HepG2 (cell line): ENCODE results near the gene SEC62. TPM values are rescaled to one million over a fixed set of nuclear protein-coding genes. Genes with fewer than 3 reads are reported as not detected.

Experiments used
- CC2D1A ChIP-seq: sonication (generic); formaldehyde crosslinking; IDR thresholded peaks from 2 replicates; pipeline ENCODE4 v1.8.1; 2023; ENCODE audit warnings: mild to moderate bottlenecking, missing genetic modification reagents
- HDAC6 ChIP-seq: fragments of 200-600 bp; sonication (generic); IDR thresholded peaks from 2 replicates; pipeline ENCODE4 v1.7.0; 2017; ENCODE audit warnings: mild to moderate bottlenecking, antibody characterized with exemption, low read length, low read depth
- HNRNPL ChIP-seq: fragments of 200-400 bp; formaldehyde crosslinking; IDR thresholded peaks from 2 replicates; pipeline ENCODE4 v1.6.1; 2017; ENCODE audit warnings: mild to moderate bottlenecking, low read depth, low read length
- HOMEZ ChIP-seq: IDR thresholded peaks from 2 replicates; pipeline ENCODE4 v1.6.1; 2016; ENCODE audit warnings: low read depth
- KLF16 ChIP-seq, 2 experiments: sonication (generic) in 1 of 2; formaldehyde crosslinking in 1 of 2; IDR thresholded peaks; 2 replicates each; pipeline versions ENCODE4 v1.6.1 to v1.8.0; 2016 to 2023; ENCODE audit warnings: missing genetic modification reagents in 2 of 2, missing compliant biosample characterization in 1 of 2
- MAZ ChIP-seq, 2 experiments: sonication (generic) in 1 of 2; formaldehyde crosslinking in 1 of 2; IDR thresholded peaks; 2 replicates each; pipeline versions ENCODE4 v1.5.0 to v1.6.1; 2012 to 2020; ENCODE audit warnings: low read depth in 2 of 2, mild to moderate bottlenecking in 2 of 2, borderline replicate concordance in 1 of 2, improper control_type of control experiment in 1 of 2, low read length in 1 of 2, missing genetic modification reagents in 1 of 2, moderate library complexity in 1 of 2
- MYNN ChIP-seq: sonication (generic); formaldehyde crosslinking; IDR thresholded peaks from 2 replicates; pipeline ENCODE4 v1.4.0; 2020; ENCODE audit warnings: mild to moderate bottlenecking, low read depth, missing genetic modification reagents
- NFE2L2 ChIP-seq: fragments of 150-350 bp; IDR thresholded peaks from 2 replicates; pipeline ENCODE4 v1.6.1; 2014; ENCODE audit warnings: low read length
- NFYB ChIP-seq: sonication (generic); formaldehyde crosslinking; IDR thresholded peaks from 2 replicates; pipeline ENCODE4 v1.4.0; 2020; ENCODE audit warnings: missing genetic modification reagents
- POLR2AphosphoS5 ChIP-seq: IDR thresholded peaks from 2 replicates; pipeline ENCODE4 v1.6.1; 2012; ENCODE audit warnings: low read depth, low read length
- RNF2 ChIP-seq: fragments of 450-650 bp; conservative IDR thresholded peaks from 2 replicates; pipeline ENCODE4 v1.6.1; 2016; ENCODE audit warnings: low read depth
- TAF15 ChIP-seq: fragments of 200-400 bp; formaldehyde crosslinking; IDR thresholded peaks from one replicate; pipeline ENCODE4 v1.6.1; 2018; ENCODE audit warnings: mild to moderate bottlenecking, low read depth, low read length; ENCODE audit not compliant: poor library complexity, severe bottlenecking
- ZNF333 ChIP-seq: sonication (generic); formaldehyde crosslinking; IDR thresholded peaks from 2 replicates; pipeline ENCODE4 v1.4.0; 2020; ENCODE audit warnings: mild to moderate bottlenecking, missing genetic modification reagents, borderline replicate concordance
- ZNF562 ChIP-seq: sonication (generic); formaldehyde crosslinking; IDR thresholded peaks from 2 replicates; pipeline ENCODE4 v1.8.0; 2022; ENCODE audit warnings: missing genetic modification reagents, borderline replicate concordance
- ZNF687 ChIP-seq: sonication (generic); formaldehyde crosslinking; IDR thresholded peaks from 2 replicates; pipeline ENCODE4 v1.5.1; 2020; ENCODE audit warnings: mild to moderate bottlenecking, missing genetic modification reagents, moderate library complexity
- ZNF766 ChIP-seq: sonication (generic); formaldehyde crosslinking; IDR thresholded peaks from 2 replicates; pipeline ENCODE4 v1.5.0; 2020; ENCODE audit warnings: missing genetic modification reagents, borderline replicate concordance
- ZNF773 ChIP-seq: sonication (generic); formaldehyde crosslinking; IDR thresholded peaks from 2 replicates; pipeline ENCODE4 v1.4.0; 2020; ENCODE audit warnings: missing genetic modification reagents, borderline replicate concordance
- ZNF839 ChIP-seq: sonication (generic); formaldehyde crosslinking; IDR thresholded peaks from 2 replicates; pipeline ENCODE4 v1.4.0; 2020; ENCODE audit warnings: missing genetic modification reagents, mild to moderate bottlenecking, borderline replicate concordance
- ZNF879 ChIP-seq: sonication (generic); formaldehyde crosslinking; IDR thresholded peaks from 2 replicates; pipeline ENCODE4 v1.8.1; 2023; ENCODE audit warnings: missing genetic modification reagents
- polyA plus RNA-seq, 8 experiments: library from polyadenylated mRNA; depleted of rRNA in 3 of 8; stranded (reverse) in 7 of 8; unstranded in 1 of 8; fragments of >200 nt; fragmentation: Illumina TruSeq in 4 of 8; extraction: Trizol in 4 of 8; gene quantifications; 2 replicates each; pipeline versions ENCODE4 v1.2.1 to v1.2.3, GENCODE V29; 2011 to 2016; ENCODE audit warnings: low read depth in 4 of 8, missing spikeins in 1 of 8, mixed read lengths in 1 of 8; ENCODE audit not compliant: insufficient read depth in 1 of 8
- total RNA-seq, 5 experiments: library from RNA; depleted of rRNA; stranded (reverse); fragments of >200 nt; fragmentation: Illumina TruSeq; extraction: Trizol; gene quantifications; 2 replicates each; pipeline ENCODE4 v1.2.3, GENCODE V29; 2016; ENCODE audit warnings: low read depth in 1 of 5
- TF ChIP-seq, protein P1 (sequence below): IDR thresholded peaks from 2 replicates; pipeline ENCODE4 v1.6.1; 2012; ENCODE audit warnings: low read depth, low read length, improper control_type of control experiment
- TF ChIP-seq, protein P2 (sequence below): sonication (generic); formaldehyde crosslinking; IDR thresholded peaks from 2 replicates; pipeline ENCODE4 v1.4.0; 2020; ENCODE audit warnings: mild to moderate bottlenecking, low read depth, missing genetic modification reagents

The SEC62 gene
- total and polyA plus RNA-seq, 2 of the 13 experiments (the other 11 are each of a cell fraction or from before 2014, with no cell fraction given) = 54.0 to 68.7 TPM

DNA sequence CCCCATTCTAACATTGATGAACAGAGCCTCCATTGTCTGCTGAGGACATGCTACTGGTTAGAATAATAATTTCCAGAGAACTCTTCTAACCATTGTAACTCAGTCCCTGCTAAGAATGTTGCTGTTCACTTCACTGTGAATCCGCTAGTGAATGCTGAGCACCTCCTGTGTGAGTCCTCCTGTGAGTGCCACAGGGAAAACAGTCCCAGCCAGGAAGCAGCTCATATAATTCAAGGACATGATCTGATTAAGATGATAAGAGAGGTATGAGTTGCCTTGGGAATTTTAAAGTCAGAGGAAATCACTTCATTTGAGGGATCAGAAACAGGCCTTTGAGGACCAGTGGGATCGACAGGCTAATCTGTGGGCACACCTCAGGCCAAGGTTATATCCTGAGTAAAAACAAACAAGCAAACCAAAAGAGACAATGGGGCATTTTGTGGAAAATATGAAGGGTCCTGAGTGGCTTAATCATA is 37.3 kb downstream of the SEC62 start (continued):
- no peak for TF ChIP-seq MYNN (CRISPR knock-in tag)
- TF ChIP-seq HOMEZ = 0 out of 2 replicates have a peak, but pooled peaks have one; percentile 30
- no peak for TF ChIP-seq HDAC6
- no peak for TF ChIP-seq ZNF333 (CRISPR knock-in tag)
- TF ChIP-seq KLF16 (CRISPR knock-in tag; IDR thresholded peaks at IDR 0.05) = no peak
- no peak for TF ChIP-seq RNF2
- TF ChIP-seq ZNF839 (CRISPR knock-in tag) = no peak
- no peak for TF ChIP-seq ZNF766 (CRISPR knock-in tag)
- TF ChIP-seq, protein P1, sequence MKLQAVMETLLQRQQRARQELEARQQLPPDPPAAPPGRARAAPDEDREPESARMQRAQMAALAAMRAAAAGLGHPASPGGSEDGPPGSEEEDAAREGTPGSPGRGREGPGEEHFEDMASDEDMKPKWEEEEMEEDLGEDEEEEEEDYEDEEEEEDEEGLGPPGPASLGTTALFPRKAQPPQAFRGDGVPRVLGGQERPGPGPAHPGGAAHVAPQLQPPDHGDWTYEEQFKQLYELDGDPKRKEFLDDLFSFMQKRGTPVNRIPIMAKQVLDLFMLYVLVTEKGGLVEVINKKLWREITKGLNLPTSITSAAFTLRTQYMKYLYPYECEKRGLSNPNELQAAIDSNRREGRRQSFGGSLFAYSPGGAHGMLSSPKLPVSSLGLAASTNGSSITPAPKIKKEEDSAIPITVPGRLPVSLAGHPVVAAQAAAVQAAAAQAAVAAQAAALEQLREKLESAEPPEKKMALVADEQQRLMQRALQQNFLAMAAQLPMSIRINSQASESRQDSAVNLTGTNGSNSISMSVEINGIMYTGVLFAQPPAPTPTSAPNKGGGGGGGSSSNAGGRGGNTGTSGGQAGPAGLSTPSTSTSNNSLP = peak; percentile 95
- no peak for TF ChIP-seq ZNF879 (CRISPR knock-in tag)
- no peak for TF ChIP-seq NFE2L2
- no peak for TF ChIP-seq TAF15
- TF ChIP-seq POLR2AphosphoS5 = no peak
- TF ChIP-seq ZNF687 = no peak
- TF ChIP-seq HNRNPL = no peak
- TF ChIP-seq ZNF562 (CRISPR knock-in tag) = no peak
- TF ChIP-seq, protein P2, sequence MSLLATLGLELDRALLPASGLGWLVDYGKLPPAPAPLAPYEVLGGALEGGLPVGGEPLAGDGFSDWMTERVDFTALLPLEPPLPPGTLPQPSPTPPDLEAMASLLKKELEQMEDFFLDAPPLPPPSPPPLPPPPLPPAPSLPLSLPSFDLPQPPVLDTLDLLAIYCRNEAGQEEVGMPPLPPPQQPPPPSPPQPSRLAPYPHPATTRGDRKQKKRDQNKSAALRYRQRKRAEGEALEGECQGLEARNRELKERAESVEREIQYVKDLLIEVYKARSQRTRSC = no peak
- TF ChIP-seq CC2D1A = no peak
- TF ChIP-seq MAZ (IDR thresholded peaks at IDR 0.05; ENCODE audit: borderline replicate concordance, low read depth, low read length) = no peak
- TF ChIP-seq MAZ (CRISPR knock-in tag; IDR thresholded peaks at IDR 0.05; ENCODE audit: low read depth) = no peak
- no peak for TF ChIP-seq ZNF773 (CRISPR knock-in tag)
- TF ChIP-seq NFYB (CRISPR knock-in tag) = no peak
